ELF-1 (cell line): ENCODE results near the gene RAB22A.

Experiments used
- DNase-seq: peaks from one replicate; pipeline ENCODE4 v3.0.0-alpha.2; 2016; ENCODE audit warnings: low read depth, low spot score

Gene RAB22A

DNA sequence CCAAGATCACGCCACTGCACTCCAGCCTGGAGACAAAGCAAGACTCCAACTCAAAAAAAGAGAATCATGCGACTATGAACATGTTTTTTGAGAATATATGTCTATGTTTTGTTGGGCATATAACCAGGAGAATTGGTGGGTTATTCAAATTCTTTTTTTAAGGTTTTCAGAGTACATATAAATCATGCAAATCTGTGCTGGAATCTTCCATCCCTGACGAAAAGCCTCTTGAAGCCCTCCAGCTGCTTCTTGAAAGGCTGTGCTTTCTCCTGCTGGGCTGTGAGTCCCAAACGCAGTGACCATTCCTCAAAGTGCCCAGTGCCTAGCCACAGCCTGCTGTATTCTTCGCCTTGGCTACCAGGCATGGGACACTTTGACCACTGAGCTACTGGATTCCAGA, 9.2 kb upstream of the RAB22A start:
- no peak for DNase-seq

DNA sequence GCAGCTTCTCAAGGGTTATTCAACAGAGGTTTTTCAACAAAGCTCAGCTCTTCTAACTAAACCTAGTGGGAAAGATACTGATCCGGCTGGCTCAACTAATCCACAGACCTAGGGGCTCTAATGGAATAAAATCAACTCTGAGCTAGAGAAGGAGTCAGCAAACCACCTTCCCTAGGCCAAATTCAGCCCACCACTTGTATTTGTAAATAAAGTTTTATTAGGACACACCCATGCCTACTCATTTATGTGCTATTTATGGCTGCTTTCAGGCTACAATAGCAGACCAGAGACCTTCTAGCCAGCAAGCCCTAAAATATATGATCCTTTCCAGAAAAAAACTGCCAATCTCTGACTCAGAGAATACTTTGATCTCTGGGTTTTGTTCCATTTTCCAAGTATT, 6.0 kb upstream of the RAB22A start:
- DNase-seq, result no peak

DNA sequence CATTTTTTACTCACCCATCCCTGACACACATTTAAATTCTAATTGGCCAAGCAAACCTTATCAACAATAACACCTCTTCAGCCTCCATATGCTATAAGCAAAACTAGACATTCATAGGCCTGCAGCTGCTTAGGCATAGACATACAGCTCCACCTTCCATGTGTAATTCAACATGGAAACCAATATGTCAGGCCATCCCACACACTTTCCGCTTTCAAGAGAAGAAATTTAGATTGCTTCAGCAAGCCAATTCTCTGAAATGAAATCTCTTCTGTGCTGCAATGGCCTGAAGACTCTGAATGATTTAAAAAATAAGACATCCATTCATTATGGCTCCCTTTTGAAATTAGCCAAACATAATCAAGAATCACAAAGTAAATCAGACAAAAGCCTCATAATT, 4.5 kb upstream of the RAB22A start:
- DNase-seq, result no peak

DNA sequence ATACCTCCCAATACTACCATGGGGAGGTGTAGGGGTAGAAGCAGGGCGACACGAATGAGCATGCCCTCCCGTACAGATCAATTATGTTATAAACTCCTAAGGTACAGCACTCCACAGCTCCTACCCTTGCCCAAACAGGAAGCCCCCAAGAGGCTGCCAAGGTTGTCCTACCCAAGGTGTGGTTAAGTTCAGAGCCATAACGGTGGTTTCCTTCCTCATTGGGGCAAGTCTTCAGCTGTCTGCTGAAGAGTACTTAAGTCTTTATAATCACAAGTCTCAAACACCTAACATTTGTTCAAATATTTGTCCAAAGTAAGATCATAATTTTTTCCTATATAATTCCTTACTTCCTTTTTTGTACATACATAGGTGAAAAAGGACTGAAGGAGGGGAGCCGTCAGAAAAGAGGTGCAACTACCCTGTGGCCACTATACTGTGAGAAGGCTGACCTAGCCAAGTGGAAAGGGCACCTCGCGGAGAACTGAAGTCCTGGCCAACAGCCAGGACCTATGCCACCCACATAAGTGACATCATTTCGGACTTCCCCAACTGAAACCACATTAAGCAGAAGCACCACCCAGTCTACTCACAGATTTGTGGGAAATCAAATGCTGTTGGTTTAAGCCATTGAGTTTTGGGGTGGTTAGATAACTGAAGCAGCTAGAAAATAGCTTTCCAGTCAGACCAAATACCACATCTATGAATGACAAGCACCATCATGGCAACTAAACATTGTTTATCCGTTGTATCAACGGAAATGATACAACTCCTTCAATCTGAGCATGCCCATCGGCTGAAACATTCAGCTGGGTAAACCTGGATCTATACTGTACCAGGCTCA, 2.9 kb upstream of the RAB22A start:
- no peak for DNase-seq

DNA sequence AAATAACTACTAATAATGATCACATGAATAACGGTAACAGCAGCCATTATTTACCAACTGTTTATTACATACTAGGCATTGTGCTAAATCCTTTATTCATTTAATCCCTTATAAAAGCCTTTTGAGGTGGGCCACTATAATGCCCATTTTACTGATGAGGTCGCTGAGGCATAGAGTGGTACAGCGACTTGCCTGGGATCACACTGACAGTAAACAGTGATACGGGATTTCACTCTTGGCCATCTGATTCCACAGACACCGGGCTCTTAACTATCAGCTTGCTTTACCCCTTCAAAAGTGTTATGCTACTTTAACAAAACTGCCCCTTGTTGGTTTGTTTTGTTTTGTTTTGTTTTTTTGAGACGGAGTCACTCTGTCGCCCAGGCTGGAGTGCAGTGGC, 2.2 kb upstream of the RAB22A start:
- no peak for DNase-seq

DNA sequence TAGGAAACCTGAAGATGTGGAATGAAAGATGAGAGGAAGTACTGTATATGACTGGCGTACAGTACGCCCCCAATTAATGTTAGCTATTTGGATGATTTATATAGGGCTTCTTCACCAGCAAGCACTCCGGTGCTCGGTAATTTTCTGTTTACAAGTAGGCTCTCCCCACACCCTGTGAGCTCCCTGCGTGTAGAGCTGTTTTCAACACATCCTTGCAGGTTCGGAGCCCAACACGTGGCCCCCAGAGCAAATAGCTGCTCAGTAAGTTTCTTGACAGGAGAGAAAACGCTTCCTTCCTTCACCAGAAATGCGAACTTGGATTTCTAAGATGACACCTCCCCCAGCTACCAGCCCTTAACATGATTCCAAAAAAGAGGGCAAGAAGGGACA, 1.2 kb upstream of the RAB22A start:
- peak; percentile 7 for DNase-seq

DNA sequence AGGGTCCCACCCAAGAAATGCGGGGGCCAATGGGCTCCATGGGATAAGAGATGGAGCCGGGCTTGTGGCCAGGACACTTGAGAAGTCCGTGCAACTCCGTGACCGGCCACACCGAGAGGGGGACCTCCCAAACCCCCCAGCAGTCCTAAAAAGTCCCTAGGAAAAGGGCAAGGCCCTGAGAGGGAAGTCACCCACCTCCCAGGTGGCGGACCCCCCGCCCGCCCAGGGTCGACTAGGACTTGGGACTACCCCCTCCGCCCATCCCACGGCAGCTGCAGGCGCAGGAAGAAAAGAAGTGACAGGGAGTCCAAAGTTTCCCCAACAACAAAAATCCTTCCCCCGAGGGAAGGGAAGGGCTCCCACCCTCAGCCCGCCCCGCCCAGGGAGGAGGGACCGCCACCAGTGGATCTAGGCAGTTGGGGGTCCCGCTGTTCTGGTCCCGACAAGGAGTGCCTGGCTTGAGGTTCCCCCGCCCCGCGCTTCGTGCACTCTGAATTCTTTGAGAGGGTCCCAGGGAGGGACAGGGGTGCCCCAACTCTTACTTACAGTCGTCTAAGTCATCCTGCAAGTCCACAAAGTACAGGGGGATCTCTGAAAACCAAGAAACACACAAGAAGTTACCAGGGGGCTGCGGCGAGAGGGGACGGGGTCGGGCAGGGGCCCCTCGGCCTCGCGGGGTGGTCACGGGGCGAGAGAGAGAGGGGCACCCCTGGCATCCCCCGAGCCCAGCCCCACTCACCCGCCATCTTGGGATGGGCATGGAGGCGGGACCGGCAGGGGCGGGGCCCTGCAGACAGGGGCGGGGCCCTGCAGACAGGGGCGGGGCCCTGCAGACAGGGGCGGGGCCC, 611 bp upstream of the RAB22A start:
- DNase-seq, result peak; percentile 50

DNA sequence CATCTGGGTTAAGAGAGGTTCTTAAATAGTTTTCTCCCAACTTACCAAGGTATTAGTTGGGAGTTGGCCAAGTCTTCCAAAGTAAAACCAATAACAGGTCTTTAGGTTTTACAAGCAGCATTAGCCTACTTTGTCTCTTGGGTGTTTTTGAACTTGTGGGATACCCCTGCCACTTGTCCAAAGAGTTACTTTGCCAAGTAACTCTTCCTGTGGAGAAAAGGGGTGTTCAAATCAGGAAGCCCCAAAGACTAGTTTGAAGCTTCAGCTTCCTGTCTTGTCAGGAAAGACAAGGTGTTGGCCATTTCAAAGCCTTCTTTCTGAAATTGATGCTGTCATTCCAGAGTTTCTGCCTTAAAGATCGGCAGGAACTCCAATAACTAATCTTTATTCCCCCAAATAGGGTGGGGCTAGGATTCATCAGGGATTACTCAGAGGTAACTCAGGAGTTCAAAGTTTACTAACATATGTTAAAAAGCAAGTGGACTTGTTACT, 822 bp downstream of the RAB22A start:
- no peak for DNase-seq

DNA sequence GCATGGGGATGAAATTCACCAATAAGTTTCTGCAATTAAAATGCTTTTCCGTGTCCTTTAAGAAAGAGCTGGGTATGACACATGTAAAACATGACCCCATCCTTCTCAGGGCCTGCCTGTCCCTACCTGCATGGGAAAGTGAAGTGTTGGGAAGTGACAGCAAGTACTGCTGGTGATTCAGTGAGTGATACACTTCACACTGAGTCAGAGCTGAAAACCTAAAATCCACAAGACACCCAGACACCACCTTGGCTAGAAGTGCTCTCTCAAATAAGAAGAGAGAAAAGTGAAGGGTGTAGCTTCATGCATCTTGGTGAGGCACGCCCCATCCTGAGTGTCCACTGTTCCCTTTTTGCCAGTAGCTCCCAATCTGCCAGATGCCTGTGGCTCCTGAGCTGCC, 3.3 kb downstream of the RAB22A start:
- DNase-seq, result no peak

DNA sequence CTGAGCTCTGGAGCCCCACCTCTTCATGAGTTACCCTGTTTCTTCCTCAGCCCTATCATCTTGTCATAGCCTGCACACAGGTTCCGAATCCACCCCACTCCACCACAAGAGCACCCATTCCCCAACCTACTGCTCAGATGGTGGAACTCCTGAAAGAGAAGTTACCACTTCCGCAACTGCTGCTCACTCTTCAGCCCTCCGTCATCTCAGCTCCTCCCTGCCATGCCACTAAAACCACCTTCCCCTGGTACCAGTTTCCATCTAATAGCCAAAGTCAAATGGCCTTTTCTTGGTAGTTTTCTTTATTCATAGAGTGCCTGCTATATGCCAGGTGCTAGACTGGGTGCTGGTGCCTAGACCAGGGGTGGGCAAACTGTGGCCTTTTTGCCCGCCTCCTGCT, 3.9 kb downstream of the RAB22A start:
- DNase-seq, result no peak

DNA sequence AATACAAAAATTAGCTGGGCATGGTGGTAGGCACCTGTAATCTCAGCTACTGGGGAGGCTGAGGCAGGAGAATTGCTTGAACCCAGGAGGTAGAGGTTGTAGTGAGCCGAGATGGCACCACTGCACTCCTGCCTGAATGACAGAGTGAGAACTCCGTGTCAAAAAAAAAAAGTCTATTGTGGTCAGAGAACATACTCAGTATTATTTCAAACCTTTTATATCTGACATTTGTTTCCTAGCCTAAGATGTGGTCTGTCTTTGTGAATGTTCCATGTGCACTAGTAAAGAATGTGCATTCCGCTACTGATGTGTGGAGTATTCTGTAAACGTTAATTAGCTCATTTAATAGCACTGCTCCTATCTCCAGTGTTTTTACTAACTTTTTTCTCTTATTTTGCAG, 11.7 kb downstream of the RAB22A start:
- no peak for DNase-seq

DNA sequence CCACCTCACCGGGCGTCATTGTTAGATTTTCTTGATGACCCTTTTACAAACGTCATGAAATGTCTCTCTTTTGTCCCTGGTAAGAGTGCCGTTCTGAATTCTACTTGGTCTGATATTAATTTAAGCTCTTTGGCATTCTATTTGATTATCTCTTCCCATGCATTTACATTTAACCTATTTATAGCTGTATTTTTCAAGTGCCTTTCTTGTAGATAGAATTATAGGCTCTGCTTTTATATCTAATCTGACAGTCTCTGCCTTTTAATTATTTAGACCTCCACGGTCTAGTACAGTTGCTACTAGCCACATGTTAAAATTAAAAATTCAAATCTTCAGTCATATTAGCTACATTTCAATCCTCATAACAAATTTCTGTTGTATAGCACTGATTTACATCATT, 12.6 kb downstream of the RAB22A start:
- no peak for DNase-seq

DNA sequence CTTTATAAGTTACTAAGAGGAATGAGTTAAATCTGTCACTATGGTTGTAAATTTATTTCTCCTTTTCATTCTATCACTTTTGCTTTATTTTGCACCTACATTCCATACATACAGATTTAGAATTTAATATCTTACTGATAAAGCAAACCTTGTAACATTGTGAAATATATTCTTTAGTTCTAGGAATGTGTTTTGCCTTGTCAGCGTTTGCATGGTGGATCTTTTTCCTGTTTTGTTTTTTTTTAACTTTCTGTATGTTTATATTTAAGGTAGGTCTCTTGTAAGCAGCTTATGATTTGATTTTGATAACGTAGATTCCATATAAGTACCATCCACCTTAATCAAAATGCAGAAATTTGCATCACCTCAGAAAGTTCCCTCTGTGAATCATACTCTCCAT, 16.4 kb downstream of the RAB22A start:
- no peak for DNase-seq

DNA sequence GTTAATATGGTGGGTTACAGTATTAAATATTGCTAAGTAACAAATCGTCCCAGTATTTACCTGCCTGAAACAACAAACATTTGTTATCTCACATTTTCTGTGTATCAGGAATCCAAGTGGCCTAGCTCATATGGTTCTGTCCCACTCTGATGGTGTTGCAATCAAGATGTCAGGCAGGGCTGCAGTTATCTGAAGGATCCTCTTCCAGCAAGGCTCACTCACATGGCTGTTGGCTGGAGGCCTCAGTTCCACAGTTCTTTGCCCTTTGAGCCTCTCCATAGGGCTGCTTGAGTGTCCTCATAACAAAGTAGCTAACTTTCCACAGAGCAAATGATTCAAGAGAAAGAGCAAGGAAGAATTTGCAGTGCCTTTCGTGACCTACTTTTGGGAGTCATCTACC, 17.7 kb downstream of the RAB22A start:
- no peak for DNase-seq

DNA sequence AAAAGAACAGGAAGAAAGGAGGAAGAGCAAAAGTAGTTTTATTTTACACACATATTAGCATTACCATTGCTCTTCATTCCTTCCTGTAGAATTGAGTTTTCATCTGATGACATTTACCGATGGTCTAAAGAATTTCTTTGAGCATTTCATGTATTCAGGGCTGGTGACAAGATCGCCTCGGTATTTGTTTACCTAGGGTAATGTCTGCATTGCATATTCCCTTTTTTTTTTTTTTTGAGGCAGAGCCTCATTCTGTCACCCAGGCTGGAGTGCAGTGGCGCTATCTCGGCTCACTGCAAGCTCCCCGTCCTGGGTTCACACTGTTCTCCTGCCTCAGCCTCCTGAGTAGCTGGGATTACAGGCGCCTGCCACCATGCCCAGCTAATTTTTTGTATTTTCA, 19.3 kb downstream of the RAB22A start:
- no peak for DNase-seq

DNA sequence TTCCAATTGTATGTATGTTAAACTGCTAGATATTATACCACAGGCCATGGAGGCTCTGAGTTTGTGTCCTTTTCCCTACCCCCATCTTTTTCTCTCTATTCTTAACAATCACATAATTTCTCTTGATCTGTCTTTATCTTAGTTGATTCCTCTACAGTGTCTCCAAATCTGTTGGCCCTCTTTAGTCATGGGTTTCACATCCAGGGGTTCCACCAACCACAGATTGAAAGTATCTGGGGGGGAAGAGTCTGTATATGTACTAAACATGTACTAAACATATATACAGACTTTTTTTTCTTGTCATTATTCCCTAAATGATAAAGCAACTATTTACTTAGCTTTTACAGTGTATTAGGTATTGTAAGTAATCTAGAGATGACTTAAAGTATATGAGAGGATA, 20.2 kb downstream of the RAB22A start:
- no peak for DNase-seq

DNA sequence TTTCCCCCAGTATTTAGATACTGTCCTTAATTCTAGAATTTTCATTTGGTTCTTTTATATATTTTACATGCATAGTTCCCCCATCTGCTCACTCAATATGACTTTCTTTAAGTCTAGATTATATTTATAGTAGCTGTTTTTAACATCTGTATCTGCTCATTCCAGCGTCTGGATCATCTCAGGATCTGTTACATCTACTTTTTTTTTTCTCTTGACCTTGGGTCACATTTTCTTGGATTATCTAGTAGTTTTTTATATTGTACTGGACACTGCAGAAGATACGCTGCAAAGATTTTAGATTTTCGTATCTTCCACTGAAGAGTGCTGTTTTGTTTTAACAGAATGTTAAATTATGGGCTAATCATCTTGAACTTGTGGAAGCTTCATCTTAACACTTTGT, 20.7 kb downstream of the RAB22A start:
- DNase-seq, result no peak

DNA sequence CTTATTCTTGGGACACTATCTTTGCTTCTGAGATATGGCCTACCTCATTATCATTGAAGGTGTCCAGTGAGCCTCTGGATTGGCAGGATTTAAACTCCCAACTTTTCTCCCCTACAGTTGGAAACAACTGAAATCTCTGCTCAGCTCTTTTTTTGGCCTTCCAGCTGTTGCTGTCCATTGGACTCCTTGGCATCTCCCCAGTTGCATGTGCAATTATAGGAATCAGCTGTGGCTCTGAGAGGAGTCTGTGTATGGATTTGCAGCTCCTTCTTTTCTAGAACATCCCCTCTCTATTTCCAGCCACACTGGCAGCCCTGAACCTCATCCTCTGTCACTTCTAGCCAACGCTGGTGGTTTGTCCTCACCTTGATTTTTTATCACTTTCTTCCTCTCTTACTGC, 21.2 kb downstream of the RAB22A start:
- no peak for DNase-seq

DNA sequence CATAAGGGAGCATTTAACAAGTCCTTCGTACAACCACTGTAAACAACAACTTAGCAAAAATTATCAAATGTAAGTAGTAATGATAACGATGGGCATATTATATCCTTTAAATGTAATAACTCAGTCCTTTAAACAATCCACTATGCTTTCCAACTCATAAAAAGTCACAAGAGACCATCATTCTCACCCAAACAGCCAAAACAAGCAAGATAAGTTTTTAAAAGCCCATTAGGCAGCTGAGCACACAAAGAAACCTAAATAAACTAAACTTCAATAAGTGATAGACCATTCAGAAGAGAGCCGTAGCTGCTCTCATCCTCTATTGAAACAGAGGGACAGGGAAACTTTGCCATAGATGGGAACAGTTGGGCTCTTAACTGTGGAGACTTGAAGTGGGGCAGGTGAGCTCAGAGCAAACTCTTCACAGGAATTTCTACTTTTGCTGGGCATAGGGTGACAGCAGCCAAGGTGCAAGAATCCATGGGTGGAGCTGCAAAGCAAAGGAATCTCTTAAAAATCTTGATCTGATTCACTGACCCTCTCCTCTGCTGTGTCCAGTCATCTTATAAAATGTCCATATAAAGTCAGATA, 22.5 kb downstream of the RAB22A start:
- no peak for DNase-seq

DNA sequence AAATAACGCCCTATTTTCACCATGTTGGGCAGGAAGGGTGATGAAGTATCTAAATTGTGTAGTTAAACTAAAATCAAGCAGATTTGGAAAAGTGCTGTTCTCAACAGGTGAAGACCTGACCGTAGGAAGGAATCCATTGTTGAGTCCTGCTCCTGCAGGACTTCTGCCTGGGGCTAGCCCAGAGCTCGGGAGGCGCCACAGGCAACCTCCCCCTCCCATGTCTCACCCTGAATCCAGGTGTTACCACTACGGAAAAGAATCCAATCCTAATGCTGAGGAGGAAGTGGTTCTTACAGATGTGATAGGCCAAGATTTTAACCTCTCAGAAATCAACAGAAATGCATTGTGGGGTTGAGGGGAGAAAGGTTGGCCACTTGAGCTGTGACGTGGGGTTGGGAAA, 30.2 kb downstream of the RAB22A start:
- DNase-seq, result peak; percentile 11

DNA sequence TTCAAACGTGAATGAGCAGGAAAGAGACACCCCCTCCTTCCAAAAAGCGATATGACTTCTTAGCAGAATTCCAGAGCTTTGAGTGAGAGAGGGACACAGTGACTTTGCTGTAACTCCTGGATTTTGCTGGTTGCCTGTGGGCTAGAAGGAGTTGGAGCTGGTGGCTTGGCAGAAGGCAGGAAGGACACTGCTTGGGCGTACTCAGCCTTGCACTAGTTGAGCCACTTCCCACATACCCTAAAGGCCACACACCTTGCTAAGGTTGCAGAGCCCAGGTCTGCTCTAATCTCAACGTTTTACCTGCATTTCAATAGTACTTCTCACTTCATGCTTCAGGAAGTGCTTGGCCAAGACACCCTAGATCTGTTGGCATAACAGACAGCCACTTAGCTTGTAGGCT, 30.6 kb downstream of the RAB22A start:
- DNase-seq, result no peak

DNA sequence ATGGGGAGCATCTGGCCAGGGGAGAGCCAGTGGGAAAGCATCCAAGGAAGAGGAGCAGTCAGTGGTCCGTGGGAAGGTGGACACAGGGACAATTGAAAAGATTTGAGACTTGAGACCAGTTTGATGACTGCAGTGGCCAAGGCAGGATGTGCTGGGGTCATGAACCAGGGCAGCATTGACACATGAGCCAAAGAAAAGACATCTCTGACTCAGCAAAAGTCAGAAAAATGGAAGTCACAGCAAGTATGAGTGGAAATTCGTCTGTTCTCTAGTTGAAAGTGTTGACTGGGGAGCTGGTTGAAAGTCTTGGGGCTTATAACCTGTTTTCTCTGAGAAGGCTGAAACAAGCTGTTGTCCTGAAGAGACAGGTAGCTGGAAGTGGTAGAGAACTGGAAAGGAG, 31.3 kb downstream of the RAB22A start:
- no peak for DNase-seq
